Heart left ventricle (tissue), 13 donors: ENCODE measurements around the gene PKN2.

Experiments
- CTCF ChIP-seq, 12 donors: fragments of 200-600 bp; sonication (generic) in 4 of 12; IDR thresholded peaks; one replicate each; pipeline versions ENCODE4 v1.5.0 to v1.8.0; 2018 to 2022; ENCODE audit warnings: antibody characterized with exemption in 12 of 12, mild to moderate bottlenecking in 5 of 12
- POLR2A ChIP-seq, 2 donors: fragments of 450-650 bp; IDR thresholded peaks; one replicate each; pipeline ENCODE4 v1.6.1; 2017; ENCODE audit warnings: antibody characterized with exemption in 2 of 2, mild to moderate bottlenecking in 2 of 2, moderate library complexity in 2 of 2
- donor health status: ischemic (EF 13 %, LVEDD 7.1; RV severe dilation, severe dysfunction).
- donor health status: DM: no; HTN: yes; CAD: no.
- donor health status: DM: no; HTN: no; CAD: no.
- donor health status: ischemic (EF 25% LVEDD 6.9; RV normal size, moderate dysfunction).
- donor health status: ischemic (EF 25% LVEDD 5.7; RV mildly dilated, moderate dysfunction).
- donor health status: ischemic (EF 35%, LVEDD 5.7; RV mildly dilated, moderate dysfunction).
- donor health status: nonischemic (EF 11% LVEDD 7.7; RV severe dilation, severe dysfunction).
- donor health status: DM: yes; HTN: yes; CAD: no.
- donor health status: PGD.
- donor health status: ischemic (EF 29% LVEDD 5.4; RV normal size, mild dysfunction).
- donor health status: nonischemic (EF 23%, LVEDD 6.1; RV moderate dilation, normal function).

- TF ChIP-seq CTCF (IDR thresholded peaks at IDR 0.05) (no peak), POLR2A (IDR thresholded peaks at IDR 0.05) (no peak)
Observed at GRCh38 chr1:88662723-88663122, 21.4 kb upstream of the PKN2 start.
